ENCODE measurements around the gene ZNF804A.
"Not testable (repeated sequence)": the region's sequence is repeated elsewhere in the genome, so short reads cannot be mapped to it uniquely, and the experiment has no call there.

ZNF804A gene

GRCh38 chr2:184728411-184728810 is 130.1 kb downstream of the ZNF804A start:
- no peak for DNase-seq (ENCODE audit: low read depth)

- DNase-seq (ENCODE audit: low read depth), result no peak
These were observed 131.3 kb downstream of the ZNF804A start for GRCh38 chr2:184729581-184729980.

DNA sequence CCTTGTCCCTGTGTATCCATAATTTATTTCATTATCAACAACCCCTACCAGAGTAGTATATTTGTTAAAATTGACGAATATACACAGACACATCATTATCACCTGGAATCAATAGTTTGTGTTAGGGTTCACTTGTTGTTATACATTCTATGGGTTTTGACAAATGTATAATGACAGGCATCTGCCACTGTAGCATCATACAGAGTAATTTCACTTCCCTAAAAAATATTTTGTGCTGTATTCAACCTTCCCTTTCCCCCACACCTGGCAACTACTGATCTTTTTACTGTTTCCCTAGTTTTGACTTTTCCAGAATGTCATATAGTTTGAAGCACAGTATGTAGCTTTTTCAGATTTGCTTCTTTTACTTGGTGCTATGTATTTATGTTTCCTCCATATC is 132.0 kb downstream of the ZNF804A start:
- DNase-seq (ENCODE audit: low read depth), result no peak

DNA sequence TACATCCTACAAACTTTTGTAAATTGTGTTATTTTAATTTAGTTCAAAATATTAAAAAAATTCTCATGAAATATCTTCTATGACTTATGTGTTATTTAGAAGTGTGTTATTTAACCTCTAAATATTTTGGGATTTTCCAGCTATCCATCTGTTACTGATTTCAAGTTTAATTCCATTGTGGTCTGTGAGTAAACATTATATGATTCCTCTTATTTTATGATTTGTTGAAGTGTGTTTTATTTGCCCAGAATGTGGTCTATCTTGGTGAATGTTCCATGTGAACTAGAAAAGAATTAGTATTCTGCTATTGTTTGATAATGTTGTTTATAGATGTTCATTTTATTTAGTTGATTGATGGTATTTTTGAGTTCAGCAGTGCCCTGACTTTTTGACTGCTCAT is 136.0 kb downstream of the ZNF804A start:
- DNase-seq (ENCODE audit: low read depth), result no peak

DNA sequence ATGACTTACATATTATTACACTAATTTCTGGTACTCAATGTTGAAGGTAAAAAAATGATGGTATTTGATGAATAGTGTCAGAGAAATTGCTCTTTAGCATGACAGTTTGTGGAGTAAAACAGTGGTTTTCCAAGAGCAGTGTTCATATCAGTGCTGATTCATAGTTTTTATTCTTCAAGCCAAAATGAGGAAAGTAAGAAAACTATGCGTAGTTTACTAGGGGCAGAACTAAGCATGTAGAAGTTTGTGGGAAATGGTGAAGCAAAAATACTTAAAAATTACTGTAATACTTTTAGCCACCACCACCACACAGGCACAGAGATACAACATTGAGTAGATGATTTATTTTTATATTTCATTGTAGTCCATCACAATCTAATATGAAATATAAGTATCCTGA is 137.3 kb downstream of the ZNF804A start:
- no peak for DNase-seq (ENCODE audit: low read depth)

DNA sequence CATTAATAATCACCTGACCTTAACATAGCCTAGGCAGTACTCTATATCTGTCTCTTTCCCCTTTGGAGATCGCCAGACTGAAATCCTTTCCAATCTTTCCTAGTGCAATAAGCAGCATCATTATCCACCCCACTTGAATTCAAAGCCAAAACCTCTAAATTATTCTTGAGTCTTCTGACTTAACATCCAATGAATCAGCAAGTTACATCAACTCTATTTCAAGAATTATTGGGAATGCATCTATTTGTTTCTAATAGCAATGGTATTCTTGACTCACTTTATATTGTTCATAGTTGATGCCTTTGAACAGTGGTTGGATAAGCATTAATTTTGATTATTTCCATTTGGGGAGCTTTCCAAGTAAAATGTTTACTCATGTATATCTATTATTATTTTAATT is 144.8 kb downstream of the ZNF804A start:
- no peak for DNase-seq (ENCODE audit: low read depth)

- no peak for DNase-seq (ENCODE audit: low read depth)
These were observed 157.8 kb downstream of the ZNF804A start for GRCh38 chr2:184756161-184756560.

GRCh38 chr2:184756885-184757284 is 158.6 kb downstream of the ZNF804A start:
- DNase-seq (ENCODE audit: low read depth), result no peak

DNA sequence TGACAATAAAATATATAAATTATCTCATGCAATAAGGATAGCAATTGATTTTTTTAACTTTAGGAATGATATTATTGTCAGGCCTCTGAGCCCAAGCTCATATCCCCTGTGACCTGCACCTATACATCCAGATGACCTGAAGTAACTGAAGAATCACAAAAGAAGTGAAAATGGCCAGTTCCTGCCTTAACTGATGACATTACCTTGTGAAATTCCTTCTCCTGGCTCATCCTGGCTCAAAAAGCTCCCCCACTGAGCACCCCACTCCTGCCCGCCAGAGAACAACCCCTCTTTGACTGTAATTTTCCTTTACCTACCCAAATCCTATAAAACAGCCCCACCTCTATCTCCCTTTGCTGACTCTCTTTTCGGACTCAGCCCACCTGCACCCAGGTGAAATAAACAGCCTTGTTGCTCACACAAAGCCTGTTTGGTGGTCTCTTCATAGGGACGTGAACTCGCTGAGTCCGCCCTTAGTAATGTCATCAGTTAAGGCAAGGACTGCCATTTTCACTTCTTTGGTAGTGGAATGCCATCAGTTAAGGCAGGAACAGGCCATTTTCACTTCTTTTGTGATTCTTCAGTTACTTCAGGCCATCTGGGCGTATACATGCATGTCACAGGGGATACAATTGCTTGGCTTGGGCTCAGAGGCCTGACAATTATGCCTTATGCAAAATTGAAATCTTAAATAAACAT is 161.4 kb downstream of the ZNF804A start:
- not testable (repeated sequence) for DNase-seq (ENCODE audit: low read depth)

DNA sequence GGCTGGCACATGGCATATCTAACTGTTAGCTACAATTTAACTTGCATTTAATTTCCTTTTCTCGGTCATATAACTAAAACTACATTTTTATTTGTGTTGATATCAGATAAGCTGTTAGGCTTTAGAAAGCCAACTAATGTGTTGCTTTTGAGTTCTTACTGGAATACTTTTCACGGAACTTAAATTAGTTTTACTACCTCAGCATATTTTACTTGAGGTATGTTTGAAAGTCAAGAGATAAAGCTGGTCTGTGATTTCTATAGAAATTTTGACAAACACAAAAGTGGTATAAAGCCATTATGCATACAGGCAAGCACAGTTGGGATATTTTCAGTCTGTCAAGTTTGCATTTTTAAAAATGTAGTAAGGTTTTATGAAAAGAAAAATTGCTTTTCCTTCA is 162.6 kb downstream of the ZNF804A start:
- DNase-seq (ENCODE audit: low read depth), result no peak

DNA sequence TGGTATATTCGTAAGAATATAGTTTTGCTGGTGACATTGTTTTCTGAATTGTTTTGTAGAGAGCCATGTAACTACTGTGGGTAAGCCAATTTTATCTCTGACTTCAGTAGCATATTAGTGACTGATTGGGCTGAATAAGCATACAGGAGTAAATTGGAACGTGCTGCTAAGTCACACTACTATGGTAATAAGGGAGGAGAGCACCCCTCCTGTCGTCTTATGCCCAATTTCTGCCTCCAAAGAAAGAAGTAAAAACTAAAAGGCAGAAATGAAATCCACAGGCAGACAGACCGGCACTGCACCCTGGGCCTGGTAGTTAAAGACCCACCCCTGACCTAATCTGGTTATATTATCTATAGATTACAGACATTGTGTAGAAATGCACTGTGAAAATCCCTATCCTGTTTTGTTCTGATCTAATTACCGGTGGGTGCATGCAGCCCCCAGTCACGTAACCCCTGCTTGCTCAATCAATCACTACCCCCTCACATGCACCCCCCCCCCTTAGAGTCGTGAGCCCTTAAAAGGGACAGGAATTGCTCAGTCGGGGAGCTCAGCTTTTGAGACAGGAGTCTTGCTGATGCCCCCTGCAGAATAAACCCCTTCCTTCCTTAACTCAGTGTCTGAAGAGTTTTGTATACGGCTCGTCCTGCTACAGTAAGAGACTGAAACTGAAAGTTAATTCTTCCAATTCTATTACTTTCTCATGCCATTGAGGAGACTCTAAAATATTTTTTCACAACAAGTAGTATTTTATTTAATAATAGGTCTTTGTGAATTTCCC is 167.0 kb downstream of the ZNF804A start:
- DNase-seq (ENCODE audit: low read depth), result no peak

DNA sequence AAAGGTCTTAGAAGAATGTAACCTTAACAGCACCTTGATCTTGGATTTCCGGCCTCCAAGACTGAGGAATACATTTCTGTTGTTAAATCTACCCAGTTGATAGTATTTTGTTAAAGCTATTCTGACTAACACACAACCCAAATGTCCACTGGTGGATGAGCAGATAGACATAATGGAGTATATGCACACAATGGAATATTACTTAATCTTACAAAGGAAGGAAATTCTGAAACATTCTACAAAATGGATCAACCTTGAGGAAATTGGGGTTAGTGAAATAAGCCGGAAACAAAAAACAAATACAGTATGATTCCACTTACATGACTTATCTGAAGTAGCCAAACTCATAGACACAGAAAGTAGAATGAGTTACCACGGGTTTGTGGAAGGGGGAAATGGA is 168.7 kb downstream of the ZNF804A start:
- DNase-seq (ENCODE audit: low read depth), result no peak

GRCh38 chr2:184769023-184769422 is 170.7 kb downstream of the ZNF804A start:
- no peak for DNase-seq (ENCODE audit: low read depth)

GRCh38 chr2:184769686-184770085 is 171.4 kb downstream of the ZNF804A start:
- no peak for DNase-seq (ENCODE audit: low read depth)

GRCh38 chr2:184779777-184780176 is 181.4 kb downstream of the ZNF804A start:
- DNase-seq (ENCODE audit: low read depth), result no peak

DNA sequence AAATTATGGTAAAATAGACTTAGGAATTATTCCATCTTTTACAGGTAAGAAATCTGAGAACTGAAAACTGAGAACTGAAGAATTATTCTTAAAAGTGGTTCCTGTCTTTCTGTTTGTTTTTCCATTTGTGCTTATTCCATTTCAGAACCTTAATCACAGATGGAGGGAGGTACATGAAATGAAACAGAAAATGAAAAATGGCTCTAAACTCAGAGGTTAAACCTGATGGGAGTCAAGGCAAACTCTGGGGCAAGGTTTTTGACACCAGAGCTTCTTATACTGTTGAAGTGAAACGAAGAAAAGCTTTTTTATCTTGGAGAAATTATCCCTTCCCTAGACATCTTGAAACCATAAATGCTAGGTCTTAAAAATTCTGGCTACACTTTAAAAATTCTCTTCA is 182.1 kb downstream of the ZNF804A start:
- DNase-seq (ENCODE audit: low read depth), result no peak

- DNase-seq (ENCODE audit: low read depth), result peak; percentile 8
These were observed 182.6 kb downstream of the ZNF804A start for GRCh38 chr2:184780944-184781343.

DNA sequence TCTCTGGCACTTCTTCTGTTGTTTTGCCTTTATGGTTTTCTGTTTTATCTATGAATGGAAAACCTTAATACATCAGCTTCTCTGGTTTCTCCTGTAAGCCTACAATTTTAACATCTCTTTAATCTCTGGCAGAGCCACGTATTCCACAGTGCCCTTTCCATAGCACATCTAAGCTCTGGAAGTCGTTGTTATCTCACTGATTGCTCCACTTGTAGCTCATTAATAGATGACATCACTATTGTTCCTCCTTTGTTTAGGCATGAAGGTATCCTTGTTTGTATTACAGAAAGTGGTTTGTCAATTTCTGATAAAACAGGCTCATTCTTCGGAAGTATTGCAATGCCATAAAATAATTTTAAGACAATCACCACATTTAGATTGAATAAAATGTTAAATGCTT is 185.2 kb downstream of the ZNF804A start:
- DNase-seq (ENCODE audit: low read depth), result no peak

DNA sequence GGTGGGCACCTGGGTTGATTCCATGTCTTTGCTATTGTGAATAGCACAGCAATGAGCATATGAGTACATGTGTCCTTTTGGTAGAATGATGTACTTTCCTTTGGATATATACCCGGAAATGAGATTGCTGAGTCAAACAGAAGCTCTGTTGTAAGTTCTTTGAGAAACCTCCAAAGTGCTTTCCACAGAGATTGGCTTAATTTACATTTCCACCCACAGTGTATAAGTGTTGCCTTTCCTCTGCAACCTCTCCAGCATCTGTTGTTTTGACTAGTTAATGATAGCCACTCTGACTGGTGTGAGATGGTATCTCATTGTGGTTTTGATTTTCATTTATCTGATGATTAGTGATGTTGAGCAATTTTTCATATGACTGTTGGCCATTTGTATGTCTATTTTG is 194.8 kb downstream of the ZNF804A start:
- DNase-seq (ENCODE audit: low read depth), result no peak

DNA sequence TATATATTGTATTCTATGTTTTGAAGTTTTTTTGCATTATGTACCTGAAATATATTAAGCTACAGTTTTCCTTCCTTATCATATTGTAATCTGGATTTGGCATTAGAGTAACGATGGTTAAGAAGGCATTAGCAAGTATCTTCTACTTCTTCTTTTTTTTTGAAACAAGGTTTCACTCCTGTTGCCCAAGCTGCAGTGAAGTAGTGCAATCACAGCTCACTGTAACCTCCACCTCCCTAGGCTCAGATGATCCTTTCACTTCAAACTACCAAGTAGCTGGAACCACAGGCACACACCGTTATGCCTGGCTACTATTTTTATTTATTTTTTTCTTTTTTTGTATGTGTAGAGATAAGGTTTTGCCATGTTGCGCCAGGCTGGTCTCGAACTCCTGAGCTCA is 201.1 kb downstream of the ZNF804A start:
- no peak for DNase-seq (ENCODE audit: low read depth)

DNA sequence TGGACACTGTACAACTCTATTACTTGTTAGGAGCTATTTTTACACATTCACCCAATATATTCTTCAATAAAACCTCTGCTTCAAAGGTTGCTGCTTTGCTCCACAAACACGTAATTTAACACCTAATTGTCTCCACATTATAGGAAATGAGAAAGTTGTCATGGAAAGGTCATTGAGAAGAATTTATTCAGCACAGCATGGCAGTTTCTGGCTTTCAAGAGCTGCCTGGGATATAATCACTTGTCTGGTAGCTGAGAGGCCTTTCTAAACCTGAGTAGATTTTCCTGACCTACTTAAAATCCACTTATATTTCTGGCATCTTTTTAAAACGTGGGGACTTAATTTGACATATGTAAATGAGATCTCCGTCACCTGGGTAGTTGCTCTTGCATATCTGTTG is 216.1 kb downstream of the ZNF804A start:
- no peak for DNase-seq (ENCODE audit: low read depth)

DNA sequence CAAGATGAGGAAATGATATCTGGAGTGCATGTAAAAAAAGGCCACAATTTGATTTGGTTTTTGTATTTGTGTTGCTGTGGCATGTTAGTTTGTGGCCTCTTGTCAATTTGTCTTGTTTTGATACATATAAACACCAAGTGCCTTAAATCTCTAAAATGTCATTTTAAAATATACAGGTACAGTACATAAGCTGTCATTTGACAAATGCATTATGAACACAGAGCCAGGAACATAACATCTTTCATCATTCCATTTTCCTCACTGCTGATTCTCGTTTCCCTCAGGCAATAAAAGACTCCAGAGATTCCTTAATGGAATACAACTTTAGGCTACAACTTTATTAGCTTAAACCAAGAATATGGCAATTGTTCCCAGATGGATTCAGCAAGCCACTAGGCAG is 217.5 kb downstream of the ZNF804A start:
- no peak for DNase-seq (ENCODE audit: low read depth)

GRCh38 chr2:184824597-184824996 is 226.3 kb downstream of the ZNF804A start:
- DNase-seq (ENCODE audit: low read depth), result no peak

- no peak for DNase-seq (ENCODE audit: low read depth)
These were observed 232.2 kb downstream of the ZNF804A start for GRCh38 chr2:184830531-184830930.
